K562 (cell line): Measurements from ENCODE around the gene TRAP1. TPM values are rescaled to one million over a fixed set of nuclear protein-coding genes. Genes with fewer than 3 reads are reported as not detected.

ENCODE experiments used
- ATAC-seq: fragments of 200-7000 bp; cut with Tn5 transposase; 3 replicates; pipeline ENCODE4 v1.9.1; 2020; ENCODE audit warnings: moderate library complexity
- BruUV-seq: library from RNA; stranded (reverse); fragments of 400-500 nt; replicated peaks from 2 replicates; lab custom pipeline; 2021; lab: Mats Ljungman, UMichigan
- CTCF ChIA-PET: fragments of 300-600 bp; formaldehyde crosslinking; extraction: SDS; loops from one replicate; lab custom pipeline; 2021; ENCODE audit warnings: low intra/inter-chr PET ratio; lab: Yijun Ruan, JAX
- POLR2A ChIA-PET: fragments of 300-600, 350-650 bp; sonication (Branson Sonifier 250); formaldehyde crosslinking; extraction: SDS; loops from one replicate; lab custom pipeline; 2021; ENCODE audit warnings: antibody characterized with exemption, inconsistent platforms; lab: Yijun Ruan, JAX
- DNase-seq, 4 experiments: peaks; one replicate each; pipeline versions ENCODE4 v3.0.0 to v3.0.0-alpha.2; 2011 to 2018; ENCODE audit warnings: low spot score in 3 of 4, mixed read lengths in 3 of 4; ENCODE audit errors: extremely low read depth in 1 of 4
- FAIRE-seq: peaks from 2 replicates; lab custom pipeline; 2011; peaks lifted over from hg19 to GRCh38; lab: Jason Lieb, UNC
- H2AFZ ChIP-seq: 2 replicates; pipeline ENCODE4 v1.6.0; 2011; ENCODE audit warnings: low read depth, low read length, control low read depth, inconsistent platforms
- H3K27ac ChIP-seq: fragments of 200-600 bp; 3 replicates; pipeline ENCODE4 v1.8.0; 2011; ENCODE audit warnings: low read depth, mild to moderate bottlenecking, control low read depth, inconsistent platforms, low read length, moderate library complexity, mixed read lengths; ENCODE audit errors: extremely low read depth
- H3K27me3 ChIP-seq, 2 experiments: fragments of 300-600 bp in 1 of 2; 2 replicates in 1 of 2; 3 replicates in 1 of 2; pipeline versions ENCODE4 v1.6.0 to v1.8.0; 2011; ENCODE audit warnings: inconsistent platforms in 2 of 2, low read length in 2 of 2, mild to moderate bottlenecking in 1 of 2, mixed read lengths in 1 of 2, moderate library complexity in 1 of 2; ENCODE audit not compliant: control insufficient read depth in 2 of 2, insufficient read depth in 2 of 2
- H3K36me3 ChIP-seq: fragments of 300-600 bp; 3 replicates; pipeline ENCODE4 v1.8.0; 2011; ENCODE audit warnings: mild to moderate bottlenecking, low read length, inconsistent platforms; ENCODE audit not compliant: control insufficient read depth, insufficient read depth
- H3K4me1 ChIP-seq, 2 experiments: fragments of 200-600 bp in 1 of 2; replicated peaks in 1 of 2; 2 replicates in 1 of 2; 3 replicates in 1 of 2; pipeline versions ENCODE4 v1.5.1 to v1.8.0; 2011; ENCODE audit warnings: inconsistent platforms in 2 of 2, low read length in 2 of 2, mild to moderate bottlenecking in 1 of 2, mixed read lengths in 1 of 2, moderate library complexity in 1 of 2; ENCODE audit not compliant: control insufficient read depth in 2 of 2, insufficient read depth in 2 of 2
- H3K4me2 ChIP-seq: 2 replicates; pipeline ENCODE4 v1.6.1; 2011; ENCODE audit warnings: low read length, control low read depth, inconsistent platforms, mixed read lengths; ENCODE audit not compliant: insufficient read depth
- H3K4me3 ChIP-seq: fragments of 200-600 bp; sonication (generic), shearing (Covaris generic); 2 replicates; pipeline ENCODE4 v1.5.1; 2016; ENCODE audit warnings: control low read depth, inconsistent platforms
- H3K79me2 ChIP-seq: fragments of 200-600 bp; 3 replicates; pipeline ENCODE4 v1.8.0; 2011; ENCODE audit warnings: low read length, inconsistent platforms; ENCODE audit not compliant: control insufficient read depth, insufficient read depth
- H3K9ac ChIP-seq, 2 experiments: 2 replicates each; pipeline versions ENCODE4 v1.6.0 to v1.6.1; 2011; ENCODE audit warnings: low read depth in 2 of 2, low read length in 2 of 2, control low read depth in 1 of 2, inconsistent platforms in 1 of 2, mild to moderate bottlenecking in 1 of 2, mixed read lengths in 1 of 2; ENCODE audit not compliant: insufficient read depth in 1 of 2
- H3K9me1 ChIP-seq: one replicate; pipeline ENCODE4 v1.6.0; 2011; ENCODE audit warnings: inconsistent platforms, mild to moderate bottlenecking, low read length, moderate library complexity; ENCODE audit not compliant: control insufficient read depth, insufficient read depth
- H3K9me3 ChIP-seq: replicated peaks from 2 replicates; pipeline ENCODE4 v1.5.1; 2011; ENCODE audit warnings: low read depth, low read length, inconsistent platforms; ENCODE audit not compliant: control insufficient read depth, insufficient read depth
- H4K20me1 ChIP-seq: replicated peaks from 2 replicates; pipeline ENCODE4 v1.6.1; 2011; ENCODE audit warnings: low read length, inconsistent platforms, mixed read lengths; ENCODE audit not compliant: control insufficient read depth, insufficient read depth
- BACH1 ChIP-seq: fragments of 200-800 bp; sonication (Bioruptor generic); IDR thresholded peaks from 2 replicates; pipeline ENCODE4 v1.6.1; 2016; ENCODE audit warnings: missing genetic modification characterization, missing compliant biosample characterization
- CHD4 ChIP-seq: fragments of 200-600 bp; sonication (generic); IDR thresholded peaks from 3 replicates; pipeline ENCODE4 v1.6.1; 2012; ENCODE audit warnings: low read depth, mild to moderate bottlenecking, mixed read lengths, low read length, inconsistent platforms; ENCODE audit not compliant: insufficient read depth, insufficient replicate concordance, poor library complexity, severe bottlenecking
- DDX20 ChIP-seq: fragments of 450-650 bp; IDR thresholded peaks from 2 replicates; pipeline ENCODE4 v1.6.1; 2016; ENCODE audit warnings: missing genetic modification characterization, low read depth, mild to moderate bottlenecking, missing compliant biosample characterization, moderate library complexity
- EP400 ChIP-seq: fragments of 450-650 bp; IDR thresholded peaks from 2 replicates; pipeline ENCODE4 v1.6.1; 2017; ENCODE audit warnings: antibody characterized with exemption, mild to moderate bottlenecking, moderate library complexity
- GABPA ChIP-seq: fragments of 200-800 bp; sonication (Bioruptor generic); conservative IDR thresholded peaks from 2 replicates; pipeline ENCODE4 v1.6.1; 2016; ENCODE audit warnings: low read depth, missing genetic modification characterization, missing compliant biosample characterization
- GABPB2 ChIP-seq: fragments of 250-450 bp; sonication (Bioruptor Pico); conservative IDR thresholded peaks from 2 replicates; pipeline ENCODE4 v1.5.1; 2021; ENCODE audit warnings: mild to moderate bottlenecking
- JUND ChIP-seq, 2 experiments: IDR thresholded peaks; 2 replicates in 1 of 2; 3 replicates in 1 of 2; pipeline ENCODE4 v1.6.1; 2011; ENCODE audit warnings: borderline replicate concordance in 2 of 2, low read depth in 2 of 2, low read length in 2 of 2, improper control_type of control experiment in 1 of 2, missing biosample characterization in 1 of 2, missing genetic modification characterization in 1 of 2, missing genetic modification reagents in 1 of 2
- MEIS2 ChIP-seq: fragments of 450-650 bp; IDR thresholded peaks from 2 replicates; pipeline ENCODE4 v1.6.1; 2014; ENCODE audit warnings: mild to moderate bottlenecking; ENCODE audit not compliant: partially characterized antibody
- RBM22 ChIP-seq: fragments of 200-400 bp; formaldehyde crosslinking; IDR thresholded peaks from 2 replicates; pipeline ENCODE4 v1.6.1; 2018; ENCODE audit warnings: low read length, low read depth; ENCODE audit not compliant: poor library complexity, severe bottlenecking
- SAFB ChIP-seq: fragments of 200-400 bp; formaldehyde crosslinking; IDR thresholded peaks from 2 replicates; pipeline ENCODE4 v1.6.1; 2017; ENCODE audit warnings: low read depth, low read length, borderline replicate concordance
- ZBTB34 ChIP-seq: fragments of 250-450 bp; sonication (Bioruptor Pico); IDR thresholded peaks from 2 replicates; pipeline ENCODE4 v1.8.0; 2021; ENCODE audit warnings: mild to moderate bottlenecking, moderate library complexity
- ZNF197 ChIP-seq: fragments of 200-800 bp; sonication (Bioruptor generic); IDR thresholded peaks from 2 replicates; pipeline ENCODE4 v1.6.1; 2016; ENCODE audit warnings: low read depth, missing genetic modification characterization, missing compliant biosample characterization
- ZNF740 ChIP-seq, 3 experiments: fragments of 200-800 bp in 1 of 3; sonication (Bioruptor generic) in 1 of 3; sonication (generic) in 1 of 3; formaldehyde crosslinking in 1 of 3; IDR thresholded peaks; 2 replicates each; pipeline versions ENCODE4 v1.6.1 to v1.8.0; 2016 to 2022; ENCODE audit warnings: mild to moderate bottlenecking in 2 of 3, missing compliant biosample characterization in 2 of 3, missing genetic modification characterization in 2 of 3, missing genetic modification reagents in 1 of 3
- WGBS: fragments of 100-300 bp; shearing (Covaris generic); methylation state at CpG from one replicate; pipeline ENCODE4 v1.1.6; 2016; ENCODE audit warnings: low coverage, mixed read lengths; ENCODE audit not compliant: insufficient coverage; ENCODE audit errors: missing lambda C conversion rate; 5-methylcytosine and 5-hydroxymethylcytosine counted together
- in situ Hi-C: fragments of 300-500 bp; cut with MboI; formaldehyde crosslinking; loops from 4 replicates; pipeline ENCODE4 v1.15.0; 2018; ENCODE audit warnings: inconsistent platforms, mixed read lengths
- intact Hi-C: fragments of 100-400 bp; cut with micrococcal nuclease; formaldehyde crosslinking; loops from 2 replicates; pipeline ENCODE4 v1.14.2; 2022
- polyA plus RNA-seq, 8 experiments: library from polyadenylated mRNA; depleted of rRNA in 4 of 8; stranded (reverse) in 5 of 8; unstranded in 3 of 8; fragments of >200 nt; fragmentation: Nextera tagmentation in 2 of 8; fragmentation: Illumina TruSeq in 1 of 8; extraction: Ambion mirVana in 2 of 8; extraction: Trizol in 1 of 8; gene quantifications; 2 replicates each; pipeline versions ENCODE4 v1.2.1 to v1.2.3, GENCODE V29; 2011 to 2014; ENCODE audit warnings: inconsistent platforms in 1 of 8, missing spikeins in 1 of 8
- total RNA-seq, 7 experiments: library from RNA; depleted of rRNA in 6 of 7; stranded (reverse); fragments of >200 nt in 6 of 7; fragmentation: Illumina TruSeq in 2 of 7; extraction: Trizol in 2 of 7; gene quantifications; 2 replicates each; pipeline versions ENCODE4 v1.2.1 to v1.2.3, GENCODE V29; 2011 to 2021; ENCODE audit warnings: low replicate concordance in 1 of 7
- TF ChIP-seq, protein P1 (sequence below), 2 experiments: fragments of 450-650 bp; conservative IDR thresholded peaks; 2 replicates each; pipeline ENCODE4 v1.6.1; 2017; ENCODE audit warnings: mild to moderate bottlenecking in 2 of 2, moderate library complexity in 2 of 2

TRAP1 gene
- total and polyA plus RNA-seq, 9 of the 15 experiments (the other 6 are each of a cell fraction or from before 2014, with no cell fraction given) = 19.1 to 436 (median 301) TPM

DNA sequence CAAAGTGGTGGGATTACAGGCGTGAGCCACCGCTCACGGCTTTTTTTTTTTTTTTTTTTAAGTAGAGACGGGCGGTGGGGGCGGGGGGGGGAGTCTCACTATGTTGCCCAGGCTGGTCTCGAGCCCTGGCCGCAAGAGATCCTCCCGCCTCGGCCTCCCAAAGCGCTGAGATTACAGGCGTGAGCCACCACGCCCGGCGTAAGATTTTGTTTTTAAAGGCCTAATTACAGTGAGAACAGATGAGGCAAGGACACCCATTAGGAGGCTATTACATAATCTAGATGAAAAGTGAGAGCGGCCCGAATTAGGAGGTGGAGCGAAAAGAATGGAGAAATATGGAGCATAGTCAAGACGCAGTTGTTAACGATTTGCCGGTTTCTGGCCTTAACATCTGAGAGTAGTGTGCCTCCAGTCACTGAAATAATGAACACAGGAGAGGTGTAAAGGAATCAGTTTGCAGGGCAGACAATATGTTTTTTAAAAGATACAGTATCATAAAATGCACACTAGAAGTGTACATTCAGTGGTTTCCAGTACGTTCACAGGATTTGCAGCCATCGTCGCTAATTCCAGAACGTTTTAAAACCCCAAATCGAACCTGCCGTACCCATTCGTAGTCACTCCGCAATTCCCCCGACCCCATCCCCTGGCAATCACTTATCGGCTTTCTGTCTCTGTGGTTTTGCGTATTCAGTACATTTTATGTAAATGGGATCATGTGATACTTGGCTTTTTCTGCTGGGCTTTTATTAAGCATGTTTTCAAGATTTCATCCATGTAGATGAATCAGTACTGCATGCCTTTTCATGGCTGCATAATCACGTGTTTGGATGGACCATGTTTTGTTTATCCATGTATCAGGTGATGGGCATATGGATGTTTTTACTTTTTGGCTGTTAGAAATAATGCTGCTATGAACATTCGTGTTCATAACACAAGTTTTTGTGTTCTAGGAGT is 104.5 kb downstream of the TRAP1 start:
- in situ Hi-C loops = no loop called here
- Histone ChIP-seq H2AFZ (peak overlapping the region; percentile 25; the same call in 1 of the 2 replicates), H3K27me3 (no peaks in the 10 kb centered on the region), H3K4me2 (peak overlapping the region; percentile 89), H4K20me1 (no peaks in the 10 kb centered on the region), H3K4me3 (peak overlapping the region; percentile 96), H3K79me2 (peaks cover 60% of the 10 kb centered on the region), H3K4me1 (peaks cover 21 to 28% of the 10 kb centered on the region in 2 experiments; a peak in 4 of 5 replicates), H3K27ac (peak overlapping the region; percentile 84), H3K9ac (peak overlapping the region; percentile 85 to 95), H3K9me3 (no peaks in the 10 kb centered on the region), H3K9me1 (no peaks in the 10 kb centered on the region), H3K36me3 (peaks cover 10% of the 10 kb centered on the region; the same call in 2 of the 3 replicates)
- peak in 2 of 4 experiments; percentile 9 to 47 for DNase-seq
- 3% methylated on average over 28 of the region's 34 CpGs for WGBS
- BruUV-seq = no TSS peak
- CTCF ChIA-PET = no interaction called here
- POLR2A ChIA-PET = interaction anchor here (0.7 kb wide), 1 partner anchor 291 kb away, joined by 3 read pairs; no protein-coding TSS in a partner anchor
- peak; percentile 55 for FAIRE-seq
- intact Hi-C loops = no loop called here
- peak; percentile 8 for ATAC-seq
- TF ChIP-seq DDX20 (tag) (no peak), GABPB2 (CRISPR knock-in tag) (no peak), ZBTB34 (no peak), ZNF740 (CRISPR knock-in tag; IDR thresholded peaks at IDR 0.05) (no peak), ZNF740 (tag; IDR thresholded peaks at IDR 0.05) (0 out of 4 replicates have a peak, but pooled peaks of 1 of the 2 experiments have one; percentile 52), CHD4 (no peak), RBM22 (no peak), SAFB (no peak), ZNF197 (CRISPR knock-in tag) (no peak), BACH1 (no peak), EP400 (peak; percentile 14; the same call in 1 of the 2 replicates), MEIS2 (peak; percentile 1), GABPA (no peak), JUND (IDR thresholded peaks at IDR 0.05; ENCODE audit: borderline replicate concordance, low read depth, low read length) (no peak), JUND (tag; IDR thresholded peaks at IDR 0.05; ENCODE audit: borderline replicate concordance, low read depth, low read length) (no peak)
- TF ChIP-seq, protein P1, sequence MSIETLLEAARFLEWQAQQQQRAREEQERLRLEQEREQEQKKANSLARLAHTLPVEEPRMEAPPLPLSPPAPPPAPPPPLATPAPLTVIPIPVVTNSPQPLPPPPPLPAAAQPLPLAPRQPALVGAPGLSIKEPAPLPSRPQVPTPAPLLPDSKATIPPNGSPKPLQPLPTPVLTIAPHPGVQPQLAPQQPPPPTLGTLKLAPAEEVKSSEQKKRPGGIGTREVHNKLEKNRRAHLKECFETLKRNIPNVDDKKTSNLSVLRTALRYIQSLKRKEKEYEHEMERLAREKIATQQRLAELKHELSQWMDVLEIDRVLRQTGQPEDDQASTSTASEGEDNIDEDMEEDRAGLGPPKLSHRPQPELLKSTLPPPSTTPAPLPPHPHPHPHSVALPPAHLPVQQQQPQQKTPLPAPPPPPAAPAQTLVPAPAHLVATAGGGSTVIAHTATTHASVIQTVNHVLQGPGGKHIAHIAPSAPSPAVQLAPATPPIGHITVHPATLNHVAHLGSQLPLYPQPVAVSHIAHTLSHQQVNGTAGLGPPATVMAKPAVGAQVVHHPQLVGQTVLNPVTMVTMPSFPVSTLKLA (conservative IDR thresholded peaks at IDR 0.05) = peak in 1 of 2 experiments; percentile 21; a peak in 2 of 4 replicates
